Kidney tubule cell (primary cell): ENCODE results near the gene VAV1.
A peak's percentile ranks its signal among the peaks of the same experiment; 100 is the strongest.
"Not testable (repeated sequence)": the region's sequence is repeated elsewhere in the genome, so short reads cannot be mapped to it uniquely, and the experiment has no call there.

Experiments
- DNase-seq: peaks from one replicate; pipeline ENCODE4 v3.0.0-alpha.2; 2018; ENCODE audit warnings: low spot score

Gene VAV1

DNA sequence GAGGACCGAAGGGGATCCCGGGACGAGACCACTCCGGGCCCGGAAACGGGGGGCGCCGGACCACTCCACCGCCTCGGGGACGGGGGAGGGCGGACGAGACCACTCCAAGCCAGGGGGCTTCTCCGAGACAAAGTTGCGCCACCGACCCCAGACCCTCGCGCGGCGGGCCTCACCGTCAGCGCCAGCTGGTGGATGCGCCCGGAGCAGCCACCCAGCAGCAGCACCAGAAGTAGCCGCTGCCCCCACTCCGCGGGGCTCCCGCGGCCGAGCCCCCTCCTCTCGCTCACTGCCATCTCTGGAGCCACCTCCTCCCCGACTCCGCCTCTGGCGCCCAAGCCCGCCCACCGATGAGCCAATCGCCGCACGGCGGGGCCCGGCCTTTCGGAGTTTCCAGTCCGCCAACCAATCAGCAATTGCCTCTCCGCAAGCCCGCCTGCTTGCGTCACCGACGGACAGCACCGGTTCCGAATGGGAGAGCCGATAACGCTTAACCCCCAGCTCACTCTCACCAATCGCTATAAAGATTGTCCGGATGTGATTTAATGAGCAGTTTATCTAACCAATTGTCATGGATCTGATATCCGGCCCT lies 35.1 kb upstream of the VAV1 start, which contains the start of gene GPR108:
TSS of gene GPR108 (minus strand) at position 297 of the 589 bp plus-strand sequence. CDS start at position 293, 4 bp downstream.
- DNase-seq: peak; percentile 100

DNA sequence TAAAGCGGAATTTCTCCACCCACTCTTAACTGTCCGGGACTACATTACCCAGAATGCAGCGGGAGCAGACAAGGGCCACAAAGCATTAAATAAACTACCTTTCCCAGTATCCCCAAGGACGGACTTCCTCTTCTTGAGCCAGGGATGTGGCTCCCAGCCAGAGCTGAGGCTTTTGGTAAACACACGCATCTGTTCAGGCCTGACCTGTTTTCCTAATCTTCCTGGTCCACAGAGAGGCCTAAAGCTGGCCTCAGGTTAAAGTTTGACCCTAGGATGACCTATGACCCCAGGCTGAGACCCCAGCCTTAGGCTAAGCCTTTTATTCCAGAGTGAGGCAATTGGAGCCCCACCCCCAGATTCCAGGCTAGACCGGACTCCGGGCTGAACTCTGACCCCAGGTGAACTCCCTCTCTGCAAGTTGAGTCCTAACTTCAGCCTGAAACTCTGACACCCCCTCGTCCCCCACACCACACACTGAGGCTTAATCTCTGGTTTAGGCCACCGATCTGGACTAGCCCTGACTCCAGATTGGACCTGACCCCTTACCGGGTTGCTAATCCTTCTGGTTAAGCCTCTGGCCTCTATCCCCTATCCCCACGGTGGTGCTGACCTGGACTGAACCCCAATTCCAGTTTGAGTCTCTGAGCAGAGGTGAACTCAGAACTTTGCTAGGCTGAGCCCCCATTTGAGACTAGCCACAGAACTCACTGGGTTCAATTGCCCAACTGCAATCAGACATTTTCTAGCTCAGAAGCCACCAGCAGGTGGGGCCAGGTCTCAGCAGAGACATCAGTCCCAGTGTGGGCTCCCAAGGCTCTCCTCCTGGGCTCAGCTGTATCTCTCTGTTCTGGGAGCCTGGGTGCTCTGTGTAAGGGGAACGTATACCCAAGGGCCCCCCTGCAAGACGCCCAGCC lies 34.4 kb upstream of the VAV1 start:
- DNase-seq: peak; percentile 87

GRCh38 chr19:6738787-6739389 lies 33.6 kb upstream of the VAV1 start:
- no peak for DNase-seq

DNA sequence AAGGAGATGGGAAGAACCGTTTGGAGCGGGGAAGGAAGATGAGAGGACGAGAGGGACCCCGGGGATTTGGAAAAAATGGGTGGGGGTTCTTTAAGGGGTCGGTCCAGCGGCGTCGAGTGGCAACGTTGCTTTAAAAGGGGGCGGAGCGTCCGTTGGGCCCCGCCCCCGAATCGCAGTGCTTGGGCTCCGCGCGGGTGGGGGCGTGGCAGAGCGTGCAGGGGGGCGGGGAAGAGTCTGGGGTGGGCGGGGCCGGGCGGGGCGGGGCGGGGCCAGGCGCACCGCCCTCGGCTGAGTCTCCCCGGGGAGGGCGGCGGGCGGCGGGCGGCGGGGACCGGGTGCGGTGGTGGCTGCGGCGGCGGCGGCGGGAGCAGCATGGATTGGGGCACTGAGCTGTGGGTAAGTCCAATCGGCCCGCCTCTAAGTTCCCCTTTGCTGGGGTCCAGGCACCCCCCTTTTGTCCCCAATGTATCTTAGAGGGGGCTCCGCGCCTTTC lies 33.1 kb upstream of the VAV1 start, which contains the start of gene TRIP10:
TSS of gene TRIP10 (plus strand) at position 291 of the 493 bp plus-strand sequence. CDS start at position 373, 82 bp downstream.
- peak; percentile 80 for DNase-seq

DNA sequence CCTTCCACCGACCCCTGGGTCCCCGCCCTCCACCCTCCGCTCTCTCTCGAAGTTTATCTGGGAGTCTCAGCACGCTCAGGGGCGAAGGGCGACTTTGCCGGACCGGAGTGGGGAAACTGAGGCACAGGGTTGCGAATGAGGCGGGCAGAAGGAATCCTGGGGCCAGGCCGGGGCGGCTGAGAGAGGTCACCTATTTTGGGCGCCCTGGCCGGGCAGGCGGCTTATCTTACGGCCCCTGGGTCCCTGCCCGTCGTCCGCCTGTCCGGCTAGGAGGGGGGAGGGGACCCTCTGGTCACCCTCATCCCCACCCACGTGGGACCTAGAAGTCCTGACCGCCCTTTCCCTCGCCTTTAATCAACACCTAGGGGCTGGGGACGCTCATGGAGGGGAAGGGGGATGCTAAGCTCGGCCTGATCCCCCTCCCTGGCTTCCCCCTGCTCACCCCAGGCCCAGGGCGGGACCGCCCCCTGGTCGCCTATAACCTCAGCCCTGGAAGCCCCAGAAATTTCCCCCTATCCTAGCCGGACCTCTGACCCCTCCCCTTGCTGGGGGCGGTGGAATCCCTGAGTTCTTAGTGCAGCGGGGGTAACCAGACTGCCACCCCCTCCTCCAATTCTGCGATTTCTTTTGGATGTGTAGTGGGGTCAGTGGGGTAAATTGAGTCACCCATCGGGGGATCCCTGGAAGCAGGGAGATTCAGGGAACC lies 32.5 kb upstream of the VAV1 start:
- no peak for DNase-seq

- peak; percentile 40 for DNase-seq
These were observed 31.7 kb upstream of the VAV1 start for GRCh38 chr19:6740589-6741343.

DNA sequence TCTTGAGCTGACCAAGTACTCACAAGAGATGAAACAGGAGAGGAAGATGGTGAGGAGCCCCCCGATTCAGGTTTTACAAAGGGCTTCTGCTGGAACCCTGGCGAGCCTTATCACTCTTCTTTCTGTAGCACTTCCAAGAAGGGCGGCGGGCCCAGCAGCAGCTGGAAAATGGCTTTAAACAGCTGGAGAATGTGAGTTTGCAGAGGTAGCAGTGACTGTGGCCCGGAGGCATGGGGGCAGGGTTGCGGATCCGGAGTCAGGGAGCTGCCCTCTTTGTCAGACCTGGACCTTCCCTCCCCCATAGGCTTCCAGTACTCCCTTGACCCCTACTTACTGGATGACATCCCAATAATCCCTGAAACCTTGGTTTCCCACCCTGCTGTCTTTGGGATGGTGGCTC lies 29.4 kb upstream of the VAV1 start:
- DNase-seq: no peak

GRCh38 chr19:6743714-6744380 lies 28.7 kb upstream of the VAV1 start:
- no peak for DNase-seq

DNA sequence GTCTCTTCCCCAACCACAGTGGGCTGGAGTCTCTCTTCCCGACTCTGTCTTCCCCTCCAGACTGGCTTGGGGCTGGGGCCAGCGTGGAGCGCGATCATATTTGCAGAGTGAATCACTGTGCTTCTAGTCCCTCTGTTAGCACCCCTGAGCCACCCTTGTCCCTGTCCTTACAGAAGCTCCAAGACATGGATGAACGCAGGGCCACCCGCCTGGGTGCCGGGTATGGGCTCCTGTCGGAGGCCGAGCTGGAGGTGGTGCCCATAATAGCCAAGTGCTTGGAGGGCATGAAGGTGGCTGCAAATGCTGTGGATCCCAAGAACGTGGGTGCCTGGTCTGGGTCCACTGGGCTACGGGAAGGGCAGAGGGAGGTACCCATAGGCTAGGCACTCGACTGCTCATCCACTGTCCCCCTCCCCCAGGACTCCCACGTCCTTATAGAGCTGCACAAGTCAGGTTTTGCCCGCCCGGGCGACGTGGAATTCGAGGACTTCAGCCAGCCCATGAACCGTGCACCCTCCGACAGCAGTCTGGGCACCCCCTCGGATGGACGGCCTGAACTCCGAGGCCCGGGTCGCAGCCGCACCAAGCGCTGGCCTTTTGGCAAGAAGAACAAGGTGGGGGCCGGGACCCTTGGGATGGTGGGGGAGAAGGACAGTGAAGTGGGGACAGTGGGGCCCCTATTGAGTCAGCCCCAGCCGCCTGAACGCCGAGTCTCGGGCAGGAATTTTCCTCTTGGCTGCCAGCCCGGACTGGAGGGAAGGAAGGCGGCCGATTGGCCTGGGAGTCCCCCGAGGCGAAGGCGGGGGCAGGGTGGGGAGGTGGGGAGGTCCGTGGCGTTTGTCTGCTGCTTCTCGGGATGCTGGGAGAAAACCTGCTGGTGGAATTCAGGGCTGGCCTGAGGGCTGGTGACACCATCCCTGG lies 27.9 kb upstream of the VAV1 start:
- DNase-seq: peak; percentile 94

- DNase-seq: no peak
These were observed 26.5 kb upstream of the VAV1 start for GRCh38 chr19:6745965-6746364.

DNA sequence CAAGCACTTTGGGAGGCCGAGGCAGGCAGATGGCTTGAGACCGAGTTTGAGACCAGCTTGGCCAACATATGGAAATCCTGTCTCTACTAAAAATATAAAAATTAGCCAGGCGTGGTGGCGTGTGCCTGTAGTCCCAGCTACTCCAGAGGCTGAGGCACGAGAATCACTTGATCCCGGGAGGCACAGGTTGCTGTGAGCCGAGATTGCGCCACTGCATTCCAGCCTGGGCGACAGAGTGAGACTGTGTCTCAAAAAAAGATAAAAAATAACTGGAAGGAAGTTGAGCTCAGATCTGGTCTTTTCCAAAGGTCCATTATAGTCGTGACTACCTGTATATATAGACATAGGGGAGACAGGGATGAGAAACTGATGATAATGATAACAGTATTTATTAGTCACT lies 24.0 kb upstream of the VAV1 start:
- DNase-seq: not testable (repeated sequence)

- DNase-seq: no peak
These were observed 22.4 kb upstream of the VAV1 start for GRCh38 chr19:6750062-6750461.

DNA sequence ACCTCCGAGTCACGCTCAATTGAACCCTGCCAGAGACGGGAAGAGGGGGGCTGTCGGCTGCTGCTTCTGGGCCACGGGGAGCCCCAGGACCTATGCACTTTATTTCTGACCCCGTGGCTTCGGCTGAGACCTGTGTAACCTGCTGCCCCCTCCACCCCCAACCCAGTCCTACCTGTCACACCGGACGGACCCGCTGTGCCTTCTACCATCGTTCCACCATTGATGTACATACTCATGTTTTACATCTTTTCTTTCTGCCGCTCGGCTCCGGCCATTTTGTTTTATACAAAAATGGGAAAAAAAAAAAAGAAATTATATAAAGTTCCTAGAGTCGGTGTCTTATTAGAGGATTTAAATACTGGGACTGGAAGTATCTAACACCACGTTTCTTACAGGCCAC lies 21.3 kb upstream of the VAV1 start:
- DNase-seq: no peak

DNA sequence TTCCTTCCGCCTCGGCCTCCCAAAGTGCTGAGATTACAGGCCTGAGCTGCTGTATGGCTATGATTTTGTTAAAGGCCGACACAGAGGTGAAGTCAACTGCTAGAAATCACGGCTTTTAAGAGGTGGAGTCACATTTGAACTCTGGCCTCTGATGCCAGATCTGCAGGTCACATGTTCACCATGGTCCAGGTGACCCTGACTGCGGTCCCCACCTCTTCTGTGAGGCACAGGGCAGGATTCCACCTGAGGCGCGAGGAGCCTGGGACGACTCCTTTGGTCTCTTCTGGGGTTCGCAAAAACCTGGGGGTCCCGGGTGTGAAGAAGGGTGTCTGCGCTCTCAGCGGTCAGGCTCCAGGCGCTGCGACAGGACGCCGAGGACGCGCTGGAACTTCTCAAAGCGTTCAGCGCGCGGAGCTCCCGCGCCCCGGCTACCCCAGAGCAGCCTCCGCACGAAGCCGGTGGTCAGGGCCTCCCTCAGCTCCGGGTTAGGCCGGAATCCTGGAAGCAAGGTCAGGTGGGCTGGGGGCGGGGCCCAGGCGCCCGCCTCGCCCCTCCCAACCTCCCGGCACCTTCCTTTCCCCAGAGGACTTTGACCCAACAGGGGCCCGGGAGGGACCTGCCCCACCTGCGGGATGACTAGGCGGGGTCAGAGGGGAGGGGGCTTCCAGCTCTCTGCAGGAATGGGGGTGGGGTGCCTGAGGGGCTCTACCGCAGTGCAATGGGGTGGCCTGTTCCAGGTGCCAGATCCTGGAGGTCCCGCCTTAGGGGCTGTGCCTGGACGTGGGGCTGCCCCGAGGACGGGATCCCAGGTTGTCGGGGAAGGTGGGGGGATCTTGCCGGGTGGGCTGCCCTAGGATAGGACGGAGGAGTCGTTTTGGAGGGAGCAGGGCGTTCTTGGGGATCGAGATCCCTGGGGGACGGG lies 20.0 kb upstream of the VAV1 start:
- no peak for DNase-seq

DNA sequence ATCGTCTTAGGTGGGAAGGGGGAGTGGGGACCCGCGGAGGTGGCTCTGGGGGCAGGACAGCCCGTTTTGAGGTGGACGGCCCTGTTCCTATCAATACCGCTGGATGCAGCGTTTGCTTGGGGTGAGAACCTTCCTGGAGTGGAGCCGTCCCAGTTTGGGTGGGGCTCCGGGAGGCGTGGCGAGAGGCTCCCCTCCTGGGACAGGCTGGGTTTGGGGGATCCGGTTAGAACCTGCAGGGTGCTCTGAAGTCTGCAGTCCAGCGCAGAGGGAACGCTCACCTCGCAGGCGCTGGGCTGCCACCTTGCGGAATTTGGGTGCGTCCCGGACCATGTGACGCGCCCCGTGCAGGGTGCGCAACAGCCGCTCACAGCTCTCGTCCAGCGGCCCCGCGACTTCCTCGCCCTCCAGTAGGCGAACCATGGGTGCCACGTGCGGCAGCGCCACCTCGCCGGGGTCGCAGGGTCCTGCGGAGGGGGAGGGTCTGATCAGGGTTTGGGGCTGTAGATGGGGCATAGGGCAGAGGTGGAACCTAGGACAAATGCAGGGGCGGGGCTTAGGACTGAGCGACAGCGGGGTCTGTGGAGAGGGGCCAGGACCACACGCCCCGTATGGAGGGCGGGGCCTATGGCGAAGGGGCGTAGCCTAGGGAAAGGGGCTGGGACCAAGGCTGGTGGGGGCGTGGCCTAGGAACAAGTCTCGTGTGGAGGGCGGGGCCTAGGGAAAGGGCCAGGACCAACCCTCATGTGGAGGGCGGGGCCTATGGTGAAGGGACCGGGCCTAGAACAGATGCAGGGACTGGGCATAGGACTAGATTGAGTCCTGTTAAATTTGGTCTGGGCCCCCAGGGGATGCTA lies 19.1 kb upstream of the VAV1 start:
- peak; percentile 74 for DNase-seq

DNA sequence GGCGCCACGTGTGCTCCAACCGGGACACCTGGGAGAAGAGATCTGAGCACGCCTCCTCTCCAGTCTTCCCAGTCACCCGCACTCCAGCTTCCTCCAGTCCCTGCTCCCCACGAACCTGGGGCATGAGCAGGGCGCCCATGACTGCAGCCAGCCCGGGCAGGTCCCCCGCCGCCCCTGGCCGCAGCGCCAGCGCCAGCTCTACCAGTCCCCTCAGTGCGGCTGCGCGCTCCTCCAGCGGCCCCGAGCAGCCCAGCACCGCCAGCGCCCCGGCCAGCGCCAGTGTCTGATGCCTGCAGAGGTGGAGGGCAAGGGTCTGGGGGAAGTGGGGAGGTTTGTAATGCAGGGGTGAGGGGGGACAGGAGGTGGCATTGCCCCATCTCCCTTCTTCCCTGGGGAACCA lies 18.4 kb upstream of the VAV1 start:
- no peak for DNase-seq

GRCh38 chr19:6754653-6755463 lies 17.6 kb upstream of the VAV1 start:
- DNase-seq: no peak
